C4-2B (cell line): Measurements from ENCODE around the gene NUDC.

Source experiments
- CTCF ChIP-seq: fragments of 450-650 bp; conservative IDR thresholded peaks from 2 replicates; pipeline ENCODE4 v1.5.1; 2017; ENCODE audit warnings: mild to moderate bottlenecking
- ZFX ChIP-seq: fragments of 450-650 bp; IDR thresholded peaks from 2 replicates; pipeline ENCODE4 v1.6.1; 2017

DNA sequence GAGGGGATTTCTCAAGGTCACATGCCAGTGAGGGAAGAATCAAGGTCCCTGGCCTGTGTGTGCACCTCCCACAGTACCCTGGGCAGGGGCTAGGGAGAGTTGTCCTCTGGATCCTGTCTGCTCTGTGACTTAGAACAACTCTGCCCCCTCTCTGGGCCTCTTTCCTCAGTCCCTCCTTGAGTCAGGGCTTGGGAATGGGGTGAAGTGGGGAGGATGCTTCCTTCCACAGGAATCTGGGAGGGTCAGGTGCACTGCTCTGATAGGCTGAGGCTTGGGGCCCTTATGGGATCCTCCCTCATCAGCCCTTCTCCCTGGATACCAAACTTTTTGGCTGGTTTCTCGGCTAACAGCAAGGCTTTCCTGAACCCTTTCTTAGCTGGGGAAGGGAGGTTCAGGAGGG is 74.5 kb downstream of the NUDC start:
- TF ChIP-seq CTCF, result no peak
- no peak for TF ChIP-seq ZFX
